PFSK-1 (cell line): ENCODE measurements around the gene PPARG.

Experiments used
- POLR2AphosphoS5 ChIP-seq: IDR thresholded peaks from 2 replicates; pipeline ENCODE4 v1.6.1; 2012; ENCODE audit warnings: low read depth, mild to moderate bottlenecking, control low read depth, low read length, moderate library complexity
- TAF1 ChIP-seq: IDR thresholded peaks from 2 replicates; pipeline ENCODE4 v1.6.1; 2012; ENCODE audit warnings: low read length, control low read depth, borderline replicate concordance; ENCODE audit not compliant: insufficient read depth
- TF ChIP-seq, protein P1 (sequence below), 2 experiments: IDR thresholded peaks; 2 replicates each; pipeline versions ENCODE4 v1.6.1 to v1.8.0; 2011 to 2012; ENCODE audit warnings: low read depth in 2 of 2, low read length in 2 of 2, control low read depth in 1 of 2, inconsistent platforms in 1 of 2, mild to moderate bottlenecking in 1 of 2, moderate library complexity in 1 of 2; ENCODE audit not compliant: insufficient read depth in 1 of 2

DNA sequence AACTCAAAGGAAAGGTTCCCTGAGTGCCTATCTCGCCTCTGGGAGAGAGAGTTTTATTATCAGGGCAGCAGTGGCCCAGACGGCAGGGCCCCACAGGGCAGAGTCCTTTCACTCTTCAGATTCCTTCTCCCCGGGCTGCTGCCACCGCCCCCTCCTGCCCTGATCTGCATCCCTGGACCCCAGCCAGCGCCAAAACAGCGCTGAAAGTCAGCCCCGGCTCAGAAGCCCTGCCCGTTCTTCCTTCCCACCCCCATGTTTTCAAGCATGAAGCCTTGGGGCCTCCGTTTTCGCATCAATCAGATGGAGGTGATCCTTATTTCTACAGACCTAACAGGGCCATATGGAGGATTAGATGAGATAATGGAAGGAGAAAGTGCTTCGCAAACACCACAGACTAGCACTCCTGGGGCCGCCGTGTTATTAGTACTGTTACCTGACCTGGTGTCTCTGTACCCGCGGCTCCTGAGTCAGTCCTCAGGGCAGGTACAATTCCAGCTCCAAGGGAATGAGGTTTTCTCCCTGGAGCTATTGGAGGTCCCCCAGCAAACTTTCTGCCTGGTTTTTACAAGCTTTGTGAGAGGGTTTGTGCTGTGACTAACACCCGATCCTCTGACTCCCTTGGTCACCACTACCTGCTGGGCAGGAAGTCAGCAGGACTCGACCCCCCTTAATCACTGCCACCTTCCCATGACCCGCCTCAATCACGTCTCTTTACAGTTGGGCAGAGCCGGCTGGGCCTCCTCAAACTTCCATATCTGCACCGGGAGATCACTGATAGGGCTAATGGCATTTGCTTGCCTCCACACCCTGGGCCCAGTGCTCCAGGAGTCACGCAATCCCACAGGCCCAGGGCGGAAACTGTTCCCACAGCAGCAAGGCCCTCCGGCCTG, 156.0 kb downstream of the PPARG start:
- TF ChIP-seq POLR2AphosphoS5 (no peak), TAF1 (no peak)
- TF ChIP-seq, protein P1, sequence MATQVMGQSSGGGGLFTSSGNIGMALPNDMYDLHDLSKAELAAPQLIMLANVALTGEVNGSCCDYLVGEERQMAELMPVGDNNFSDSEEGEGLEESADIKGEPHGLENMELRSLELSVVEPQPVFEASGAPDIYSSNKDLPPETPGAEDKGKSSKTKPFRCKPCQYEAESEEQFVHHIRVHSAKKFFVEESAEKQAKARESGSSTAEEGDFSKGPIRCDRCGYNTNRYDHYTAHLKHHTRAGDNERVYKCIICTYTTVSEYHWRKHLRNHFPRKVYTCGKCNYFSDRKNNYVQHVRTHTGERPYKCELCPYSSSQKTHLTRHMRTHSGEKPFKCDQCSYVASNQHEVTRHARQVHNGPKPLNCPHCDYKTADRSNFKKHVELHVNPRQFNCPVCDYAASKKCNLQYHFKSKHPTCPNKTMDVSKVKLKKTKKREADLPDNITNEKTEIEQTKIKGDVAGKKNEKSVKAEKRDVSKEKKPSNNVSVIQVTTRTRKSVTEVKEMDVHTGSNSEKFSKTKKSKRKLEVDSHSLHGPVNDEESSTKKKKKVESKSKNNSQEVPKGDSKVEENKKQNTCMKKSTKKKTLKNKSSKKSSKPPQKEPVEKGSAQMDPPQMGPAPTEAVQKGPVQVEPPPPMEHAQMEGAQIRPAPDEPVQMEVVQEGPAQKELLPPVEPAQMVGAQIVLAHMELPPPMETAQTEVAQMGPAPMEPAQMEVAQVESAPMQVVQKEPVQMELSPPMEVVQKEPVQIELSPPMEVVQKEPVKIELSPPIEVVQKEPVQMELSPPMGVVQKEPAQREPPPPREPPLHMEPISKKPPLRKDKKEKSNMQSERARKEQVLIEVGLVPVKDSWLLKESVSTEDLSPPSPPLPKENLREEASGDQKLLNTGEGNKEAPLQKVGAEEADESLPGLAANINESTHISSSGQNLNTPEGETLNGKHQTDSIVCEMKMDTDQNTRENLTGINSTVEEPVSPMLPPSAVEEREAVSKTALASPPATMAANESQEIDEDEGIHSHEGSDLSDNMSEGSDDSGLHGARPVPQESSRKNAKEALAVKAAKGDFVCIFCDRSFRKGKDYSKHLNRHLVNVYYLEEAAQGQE (IDR thresholded peaks at IDR 0.05; ENCODE audit: insufficient read depth in 1 of 2, low read depth in 2 of 2, low read length in 2 of 2), result no peak
